NCI-H1417 treated with DMSO at 0.1 percent for 48 hours (cell line): ENCODE data around the gene IZUMO2.
A peak's percentile ranks its signal among the peaks of the same experiment; 100 is the strongest.

Experiments
- DNase-seq: peaks from one replicate; lab custom pipeline; 2025; lab: John Stamatoyannopoulos, UW

The IZUMO2 gene

GRCh38 chr19:50162988-50163387, at the start of gene IZUMO2:
Gene IZUMO2, minus strand, starts transcription at chr19:50163281. Its CDS starts 87 bp downstream, at chr19:50163194.
- no peak for DNase-seq

- no peak for DNase-seq
Observed at GRCh38 chr19:50210425-50210824, 47.3 kb upstream of the IZUMO2 start.

DNA sequence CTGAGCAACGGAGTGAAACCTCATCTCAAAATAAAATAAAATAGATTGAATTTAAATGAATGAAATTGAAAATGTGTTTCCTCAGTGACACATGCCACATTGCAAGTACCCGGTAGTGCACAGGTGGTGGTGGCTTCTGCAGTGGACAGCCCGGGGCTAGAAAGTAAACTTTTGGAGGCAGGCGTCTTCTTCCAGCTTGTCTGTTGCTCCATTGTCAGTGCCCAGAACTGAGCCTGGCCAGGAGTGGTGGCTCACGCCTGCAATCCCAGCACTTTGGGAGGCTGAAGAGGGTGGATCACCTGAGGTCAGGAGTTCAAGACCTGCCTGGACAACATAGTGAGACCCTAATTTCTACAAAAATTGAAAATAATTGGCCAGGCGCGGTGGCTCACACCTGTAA, 46.0 kb upstream of the IZUMO2 start:
- DNase-seq, result no peak

DNA sequence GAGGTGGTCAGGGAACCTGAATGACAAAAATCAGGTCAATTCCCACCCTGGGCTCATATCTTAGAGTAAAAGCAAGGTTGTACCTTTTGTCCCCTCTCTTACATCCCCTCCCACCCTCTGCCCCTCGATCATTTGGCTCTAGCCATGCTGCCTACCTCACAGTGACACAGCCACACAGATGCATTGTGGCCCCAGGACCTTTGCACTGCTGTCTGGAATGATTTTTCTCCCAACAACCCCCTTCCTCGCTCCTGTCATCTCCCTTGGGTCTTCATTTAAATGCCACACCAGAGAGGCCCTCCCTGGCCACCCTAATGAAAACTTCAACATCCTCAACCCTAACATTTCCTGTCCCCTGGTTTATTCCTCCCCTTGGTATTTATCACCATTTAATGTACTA, 44.6 kb upstream of the IZUMO2 start:
- DNase-seq, result no peak

GRCh38 chr19:50206191-50206590, 43.1 kb upstream of the IZUMO2 start:
- no peak for DNase-seq

DNA sequence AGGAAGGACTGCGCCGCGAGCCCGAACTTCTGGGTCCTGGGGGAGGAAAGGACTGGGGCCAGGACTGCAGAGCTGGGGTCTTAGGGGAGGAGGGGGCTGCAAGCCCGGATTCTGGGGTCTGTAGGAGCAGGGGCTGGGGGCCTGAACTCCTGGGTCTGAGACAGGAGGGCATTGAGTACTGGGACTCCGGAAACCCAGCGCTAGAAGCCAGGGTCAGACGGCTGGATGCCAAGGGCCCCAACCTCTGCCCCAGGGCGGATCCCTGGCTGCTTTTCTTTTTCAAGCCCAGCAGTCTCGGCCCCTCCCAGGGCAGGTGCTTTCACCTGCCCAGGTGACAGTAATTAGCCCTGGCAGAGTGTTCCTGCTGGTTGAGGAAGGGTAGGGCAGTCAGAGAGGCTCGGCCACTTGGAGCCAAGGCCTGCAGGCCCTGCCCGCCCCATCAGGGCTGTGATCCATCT, 42.6 kb upstream of the IZUMO2 start:
- peak; percentile 48 for DNase-seq

GRCh38 chr19:50204811-50205675, 42.0 kb upstream of the IZUMO2 start:
- DNase-seq, result no peak

GRCh38 chr19:50204081-50204428, 41.0 kb upstream of the IZUMO2 start:
- no peak for DNase-seq

GRCh38 chr19:50203281-50204080, 40.4 kb upstream of the IZUMO2 start, which contains the start of gene MYH14:
Gene MYH14, plus strand, starts transcription at chr19:50203622. Its CDS starts 6,744 bp downstream, at chr19:50210366.
- no peak for DNase-seq

DNA sequence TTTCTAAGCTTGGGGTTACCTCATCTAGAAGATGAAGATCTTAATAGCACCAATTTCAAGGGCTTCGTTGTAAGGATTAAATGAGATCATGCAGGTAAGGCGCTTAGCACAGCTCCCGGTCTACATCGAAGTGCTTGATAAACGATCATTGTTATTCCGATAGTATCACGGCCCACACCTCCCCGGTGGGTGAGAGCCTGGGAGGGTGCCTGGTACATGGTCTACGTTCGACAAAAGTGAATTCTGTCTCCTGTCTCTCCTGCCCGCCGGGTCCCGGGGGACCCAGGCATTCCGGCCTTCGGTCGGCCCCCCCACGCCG, 39.8 kb upstream of the IZUMO2 start:
- no peak for DNase-seq

DNA sequence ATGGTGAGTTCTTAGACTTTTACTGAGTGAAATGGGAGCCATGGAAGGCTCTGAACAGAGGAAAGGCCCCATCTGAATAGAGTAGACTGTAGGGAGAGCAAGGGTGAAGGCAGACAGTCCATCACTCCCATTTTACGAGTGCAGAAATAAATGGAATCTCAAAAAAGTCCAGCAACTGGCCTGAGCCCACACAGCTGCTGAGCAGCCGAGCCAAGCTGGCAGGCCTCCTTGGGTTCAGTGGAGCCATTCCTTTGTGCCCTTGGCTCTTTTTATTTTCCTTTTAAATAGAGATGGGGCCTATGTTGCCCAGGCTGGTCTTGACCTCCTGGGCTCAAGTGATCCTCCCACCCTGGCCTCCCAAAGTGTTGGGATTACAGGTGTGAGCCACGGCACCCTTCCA, 39.3 kb upstream of the IZUMO2 start:
- DNase-seq, result no peak

- no peak for DNase-seq
Observed at GRCh38 chr19:50199259-50199555, 36.1 kb upstream of the IZUMO2 start.

- no peak for DNase-seq
Observed at GRCh38 chr19:50198431-50199258, 35.6 kb upstream of the IZUMO2 start.

GRCh38 chr19:50197348-50197747, 34.3 kb upstream of the IZUMO2 start:
- DNase-seq, result no peak

- DNase-seq, result no peak
Observed at GRCh38 chr19:50196322-50196932, 33.3 kb upstream of the IZUMO2 start.

DNA sequence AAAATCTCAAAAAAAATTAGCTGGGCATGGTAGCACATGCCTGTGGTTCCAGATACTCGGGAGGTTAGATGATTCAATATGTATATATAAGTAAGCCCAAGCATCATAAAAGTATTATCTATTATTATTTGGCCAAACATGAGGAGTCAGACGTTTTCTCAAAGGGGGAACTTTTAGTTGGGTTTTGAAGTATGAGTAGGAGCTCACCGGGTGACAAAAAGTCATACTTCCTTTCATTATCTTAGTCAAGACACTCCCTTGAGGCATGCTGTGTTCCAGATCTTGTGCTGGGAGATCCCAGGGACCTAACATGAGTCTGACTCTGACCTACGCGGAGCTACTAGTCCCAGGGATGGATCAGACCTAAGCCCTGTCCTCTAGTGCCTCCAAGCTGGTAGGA, 32.1 kb upstream of the IZUMO2 start:
- DNase-seq, result no peak

DNA sequence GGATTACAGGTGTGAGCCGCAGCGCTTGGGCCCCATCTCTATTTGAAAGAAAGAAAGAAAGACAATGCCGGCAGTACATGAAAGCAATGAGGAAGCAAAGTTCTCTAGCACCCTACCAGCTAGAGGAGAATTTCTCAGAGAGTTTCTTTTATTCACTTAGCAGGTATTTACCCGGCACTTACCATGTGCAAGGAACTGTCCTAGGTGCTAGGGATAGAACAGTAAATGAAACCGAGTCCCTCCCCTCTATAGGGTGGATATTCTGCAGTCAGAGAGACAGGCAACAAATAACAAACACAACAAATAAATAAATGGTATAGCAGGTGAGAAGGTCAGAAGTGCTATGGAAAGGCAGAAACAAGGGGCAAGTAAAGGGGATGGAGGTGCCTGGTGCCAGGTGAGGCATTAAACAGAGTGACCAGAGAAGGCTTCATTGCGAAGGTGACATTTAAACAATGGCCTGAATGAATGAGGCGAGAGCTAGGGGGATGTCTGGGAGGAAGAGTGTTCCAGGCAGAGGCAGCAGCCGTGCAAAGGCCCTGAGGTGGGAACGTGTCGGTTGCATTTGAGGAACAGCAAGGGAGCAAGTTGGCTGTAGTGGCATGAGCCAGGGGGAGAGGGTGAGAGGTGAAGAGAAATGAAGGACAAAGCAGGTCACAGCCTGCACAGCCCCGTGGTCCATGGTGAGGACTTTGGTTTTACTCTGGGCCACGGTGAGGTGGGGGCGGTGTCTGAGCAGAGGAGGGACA, 29.6 kb upstream of the IZUMO2 start:
- no peak for DNase-seq

- DNase-seq, result no peak
Observed at GRCh38 chr19:50191216-50191615, 28.1 kb upstream of the IZUMO2 start.

- DNase-seq, result no peak
Observed at GRCh38 chr19:50190439-50190891, 27.4 kb upstream of the IZUMO2 start.

GRCh38 chr19:50189331-50189730, 26.2 kb upstream of the IZUMO2 start:
- DNase-seq, result no peak

GRCh38 chr19:50187937-50188336, 24.9 kb upstream of the IZUMO2 start:
- DNase-seq, result no peak
